NCI-H526 treated with DMSO at 0.1 percent for 48 hours (cell line): Measurements from ENCODE around the gene AP1M2.
"Not testable (repeated sequence)": the region's sequence is repeated elsewhere in the genome, so short reads cannot be mapped to it uniquely, and the experiment has no call there.

Experiments used
- DNase-seq: peaks from one replicate; lab custom pipeline; 2025; lab: John Stamatoyannopoulos, UW

Gene AP1M2

GRCh38 chr19:10538204-10538983 lies 48.7 kb downstream of the AP1M2 start:
- DNase-seq = no peak

GRCh38 chr19:10537668-10538067 lies 49.4 kb downstream of the AP1M2 start:
- no peak for DNase-seq

- DNase-seq = no peak
These were observed 51.5 kb downstream of the AP1M2 start for GRCh38 chr19:10535613-10536012.

- DNase-seq = no peak
These were observed 53.3 kb downstream of the AP1M2 start for GRCh38 chr19:10533646-10534386.

- DNase-seq = no peak
These were observed 54.7 kb downstream of the AP1M2 start for GRCh38 chr19:10532457-10532856.

DNA sequence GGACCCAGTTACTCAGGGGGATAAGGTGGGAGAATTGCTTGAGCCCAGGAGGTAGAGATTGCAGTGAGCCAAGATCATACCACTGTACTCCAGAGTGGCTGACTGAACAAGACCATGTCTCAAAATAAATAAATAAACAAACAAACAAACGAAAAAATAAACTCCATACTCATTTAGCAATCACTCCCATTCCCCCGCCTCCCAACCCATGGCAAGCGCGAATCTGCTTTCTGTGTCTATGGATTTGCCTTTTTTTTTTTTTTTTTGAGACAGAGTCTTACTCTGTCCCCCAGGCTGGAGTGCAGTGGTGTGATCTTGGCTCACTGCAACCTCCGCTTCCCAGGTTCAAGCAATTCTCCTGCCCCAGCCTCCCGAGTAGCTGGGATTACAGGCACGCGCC lies 60.2 kb downstream of the AP1M2 start:
- not testable (repeated sequence) for DNase-seq

- no peak for DNase-seq
These were observed 61.5 kb downstream of the AP1M2 start for GRCh38 chr19:10525636-10526035.

GRCh38 chr19:10523135-10523636 lies 63.9 kb downstream of the AP1M2 start:
- no peak for DNase-seq
